ENCODE results near the gene PRXL2A.
A peak's percentile ranks its signal among the peaks of the same experiment; 100 is the strongest.
"Not testable (repeated sequence)": the region's sequence is repeated elsewhere in the genome, so short reads cannot be mapped to it uniquely, and the experiment has no call there.

Gene PRXL2A

DNA sequence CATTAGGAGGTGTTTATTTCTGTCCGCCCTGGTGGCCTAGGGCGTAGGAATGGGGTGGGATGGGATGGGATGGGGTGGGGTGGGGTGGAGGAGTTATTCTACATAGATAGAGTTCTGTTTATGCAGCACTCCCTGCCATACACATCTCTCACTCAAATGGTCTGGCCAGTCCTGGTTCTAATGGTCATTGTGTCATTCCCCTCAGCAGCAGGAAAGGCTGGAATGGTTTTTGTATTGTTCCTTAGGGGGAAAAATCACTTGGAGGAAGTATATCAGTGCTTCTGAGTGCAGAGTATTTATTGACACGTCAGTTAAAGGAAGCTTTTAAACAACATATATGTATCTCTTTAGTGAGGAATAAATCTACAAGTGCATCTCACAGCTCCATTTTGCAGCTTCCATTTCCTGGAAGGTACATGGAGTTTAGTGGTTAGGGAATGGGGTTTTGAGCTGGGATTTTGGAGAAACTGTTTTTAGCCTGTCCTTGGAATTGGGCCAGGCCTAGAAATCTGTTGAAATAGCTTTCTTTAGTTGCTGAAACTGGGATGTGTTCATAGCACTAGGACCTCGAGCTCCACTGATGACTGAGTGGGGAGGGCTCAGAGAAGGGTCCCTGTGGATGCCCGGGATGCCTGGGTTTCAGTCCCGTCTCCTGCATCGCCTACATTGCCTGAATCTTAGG lies 54.1 kb downstream of the PRXL2A start:
- DNase-seq: peak; percentile 64

DNA sequence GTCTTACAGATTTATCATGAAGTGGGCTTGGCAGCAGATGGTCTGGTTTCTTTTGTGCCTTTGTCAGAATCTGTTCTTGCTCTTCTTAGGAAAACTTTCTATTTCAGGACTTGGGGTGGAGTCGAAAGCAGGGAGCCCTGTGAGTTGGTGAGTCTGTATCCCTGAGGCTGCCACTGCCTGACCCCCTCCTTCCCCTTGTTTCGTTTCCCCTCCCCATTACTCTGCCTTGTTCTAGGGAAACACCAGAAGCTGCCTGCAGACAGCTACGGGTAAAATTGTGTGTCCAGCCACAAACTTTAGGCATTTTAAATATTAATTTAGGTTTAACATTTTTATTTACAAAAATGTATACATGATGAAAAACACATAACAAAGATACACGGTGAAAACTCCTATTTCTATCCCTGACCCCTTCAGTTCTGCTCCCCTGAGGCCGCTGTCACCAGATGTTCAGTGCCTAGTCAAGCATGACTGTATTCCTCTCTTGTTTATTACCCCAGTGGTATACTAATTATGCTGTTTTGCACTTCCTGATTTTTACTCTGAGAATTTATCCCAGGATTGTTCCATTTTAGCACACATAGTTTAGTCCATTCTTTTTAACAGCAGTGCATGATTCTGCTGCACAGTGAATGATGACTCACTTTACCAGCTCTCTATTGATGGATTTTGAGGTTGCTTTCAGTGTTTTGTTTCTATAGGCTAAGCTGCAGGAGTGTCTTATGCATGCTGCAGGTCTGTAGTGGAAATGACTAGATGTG lies 54.8 kb downstream of the PRXL2A start:
- peak; percentile 72 for DNase-seq

DNA sequence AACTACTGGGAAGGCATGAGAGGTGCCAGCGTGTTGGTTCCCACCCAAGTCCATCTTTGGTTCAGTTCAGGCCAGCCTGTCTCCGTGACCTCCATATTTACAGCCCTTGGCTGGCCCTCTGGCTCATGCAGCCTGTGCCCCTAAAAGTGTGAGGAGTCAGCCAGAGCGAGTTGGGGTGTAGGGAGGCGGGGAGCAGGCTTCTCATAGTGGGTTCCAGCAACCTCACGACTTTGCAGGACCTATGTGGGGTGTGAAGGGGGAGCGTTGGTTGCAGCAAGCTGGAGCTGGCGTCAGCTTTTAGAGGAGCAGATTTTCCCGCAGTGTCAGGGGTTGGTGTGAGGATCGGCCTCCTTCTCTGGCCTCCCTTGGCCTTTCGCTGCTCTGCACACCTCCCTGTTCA lies 55.5 kb downstream of the PRXL2A start:
- DNase-seq: no peak

DNA sequence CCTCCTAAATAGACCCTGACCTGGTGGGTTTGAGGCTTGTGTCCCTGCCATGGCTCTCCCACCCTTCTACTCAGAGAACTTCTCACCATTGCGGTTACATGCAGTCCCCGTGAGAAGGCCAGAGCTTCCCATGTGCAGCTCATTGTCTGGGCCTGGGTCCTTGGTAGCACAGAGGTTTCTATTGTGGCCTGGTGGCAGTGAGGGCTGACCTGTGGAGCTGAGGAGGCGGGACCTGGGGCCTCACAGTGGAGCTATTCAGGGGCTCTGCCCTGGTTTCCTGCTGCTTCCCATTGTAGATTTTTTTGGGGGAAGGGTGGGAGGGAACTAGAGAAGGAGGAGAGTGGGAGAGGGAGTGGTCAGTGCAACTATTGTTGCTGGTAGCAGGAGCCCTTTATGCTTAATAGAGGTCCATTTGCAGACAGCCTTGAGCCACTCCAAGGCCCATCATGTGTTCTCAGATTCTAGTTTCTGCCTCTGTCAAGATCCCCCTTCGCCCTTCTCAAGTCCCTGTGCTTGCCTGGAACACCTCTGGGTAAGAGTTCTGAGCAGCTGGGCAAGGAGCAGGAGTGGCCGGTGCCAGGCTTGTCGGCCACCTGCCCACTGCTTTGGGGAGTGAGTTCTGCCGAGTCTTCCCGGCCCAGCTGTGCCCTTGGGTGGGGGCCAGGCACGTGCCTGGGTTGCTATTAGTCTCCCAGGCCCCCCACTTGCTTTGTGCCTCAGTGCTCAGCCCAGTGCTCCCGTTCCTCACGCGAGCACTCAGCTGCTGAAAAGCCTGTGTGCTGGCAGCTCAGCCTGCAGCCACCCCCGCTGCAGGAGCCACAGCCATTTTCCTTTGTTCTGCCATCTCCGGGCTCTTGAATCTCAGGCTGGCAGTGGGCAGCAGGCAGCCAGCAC lies 56.5 kb downstream of the PRXL2A start:
- no peak for DNase-seq

DNA sequence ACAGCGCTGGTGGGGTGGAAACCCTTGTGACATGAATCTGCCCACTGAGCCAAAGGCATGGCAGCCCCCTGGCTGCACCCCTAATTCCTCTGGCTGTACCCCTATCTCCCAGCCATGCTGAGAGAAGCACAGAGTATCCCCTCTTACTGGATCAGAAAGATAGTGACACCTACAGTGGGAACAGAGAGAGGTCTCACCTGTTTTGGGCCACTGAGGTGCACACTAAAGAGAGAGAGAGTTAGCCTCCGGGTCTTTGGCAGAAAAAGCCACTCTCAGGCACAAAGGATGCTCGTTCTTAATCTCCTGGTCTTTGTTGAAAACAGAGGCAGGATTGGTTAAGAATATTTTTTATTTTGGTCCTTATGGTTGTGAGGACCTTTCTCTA lies 57.1 kb downstream of the PRXL2A start:
- no peak for DNase-seq

DNA sequence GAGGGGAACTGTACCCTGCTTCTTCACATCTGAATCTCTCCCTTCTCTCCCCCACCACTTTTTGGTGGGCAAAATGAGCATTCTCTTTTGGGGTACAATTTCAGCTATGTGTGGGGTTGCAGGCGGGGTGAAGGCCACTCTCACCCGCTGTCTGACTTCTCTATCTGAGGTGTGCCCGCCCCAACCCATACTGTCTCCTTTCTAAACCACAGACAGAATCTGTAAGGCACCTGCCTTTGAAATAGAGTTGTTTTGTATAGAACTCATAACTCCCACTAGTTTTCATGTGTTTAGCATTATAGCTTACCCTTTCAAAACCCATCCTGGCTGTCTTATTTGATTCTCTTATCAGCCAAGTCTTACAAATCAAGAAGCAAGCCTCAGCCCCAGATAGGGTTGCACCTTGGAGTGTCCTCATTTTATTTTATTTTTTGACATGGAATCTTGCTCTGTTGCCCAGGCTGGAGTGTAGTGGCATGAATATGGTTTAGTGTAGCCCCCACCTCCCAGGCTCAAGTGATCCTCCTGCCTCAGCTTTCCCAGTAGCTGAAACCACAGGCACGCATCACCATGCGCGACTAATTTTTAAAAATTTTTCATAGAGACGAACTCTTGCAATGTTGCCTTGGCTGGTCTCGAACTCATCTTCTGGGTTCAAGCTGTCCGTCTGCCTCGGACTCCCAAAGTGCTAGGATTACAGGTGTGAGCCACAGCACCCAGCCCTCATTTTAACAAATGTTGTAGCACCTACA lies 57.7 kb downstream of the PRXL2A start:
- DNase-seq: no peak

DNA sequence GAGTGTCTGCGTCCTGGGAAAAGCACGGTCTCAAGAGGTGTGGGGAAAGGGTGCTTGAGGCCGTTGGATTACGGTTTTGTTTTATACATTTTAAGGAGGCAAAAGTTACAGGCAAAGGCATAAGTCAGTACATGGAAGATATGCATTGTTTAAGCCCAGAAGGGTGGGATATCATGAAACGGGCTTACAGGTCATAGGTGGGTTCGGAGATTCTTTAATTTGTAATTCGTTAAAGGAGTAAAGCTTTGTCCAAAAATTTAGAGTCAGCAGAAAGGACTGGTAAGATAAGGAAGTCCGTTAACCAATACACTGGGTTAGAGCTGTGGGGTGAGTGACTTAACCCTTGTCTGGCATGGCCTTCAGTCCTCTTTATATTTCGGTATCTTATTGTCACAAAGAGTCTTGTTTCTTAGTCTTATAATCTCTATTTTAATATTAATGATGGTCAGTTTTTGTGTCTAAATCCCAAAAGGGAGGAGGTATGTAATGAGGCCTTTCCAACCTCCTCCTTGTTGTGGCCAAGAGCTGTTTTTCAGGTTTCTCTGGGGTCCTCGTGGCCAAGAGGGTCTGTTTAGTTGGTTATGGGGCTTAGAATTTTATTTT lies 58.5 kb downstream of the PRXL2A start:
- no peak for DNase-seq

DNA sequence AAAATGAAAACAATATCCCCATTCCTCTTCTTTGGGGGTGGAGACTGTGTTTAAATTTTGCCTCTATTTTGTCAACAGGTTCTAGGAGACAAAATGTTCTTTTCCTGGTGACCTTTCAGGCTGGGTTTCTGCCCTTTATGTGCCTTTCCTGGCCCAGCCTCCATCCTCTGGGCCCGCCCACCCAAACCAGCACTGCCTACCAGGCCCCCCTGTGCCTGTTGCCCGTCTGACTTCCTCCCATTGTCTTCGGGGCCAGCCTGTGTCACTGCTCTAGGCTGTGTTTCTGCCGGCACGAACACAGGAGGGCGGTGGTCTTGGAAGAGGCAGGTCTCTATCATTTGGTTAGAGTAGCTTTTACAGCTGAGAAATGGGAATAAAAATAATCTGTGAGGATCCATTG lies 59.7 kb downstream of the PRXL2A start:
- no peak for DNase-seq

DNA sequence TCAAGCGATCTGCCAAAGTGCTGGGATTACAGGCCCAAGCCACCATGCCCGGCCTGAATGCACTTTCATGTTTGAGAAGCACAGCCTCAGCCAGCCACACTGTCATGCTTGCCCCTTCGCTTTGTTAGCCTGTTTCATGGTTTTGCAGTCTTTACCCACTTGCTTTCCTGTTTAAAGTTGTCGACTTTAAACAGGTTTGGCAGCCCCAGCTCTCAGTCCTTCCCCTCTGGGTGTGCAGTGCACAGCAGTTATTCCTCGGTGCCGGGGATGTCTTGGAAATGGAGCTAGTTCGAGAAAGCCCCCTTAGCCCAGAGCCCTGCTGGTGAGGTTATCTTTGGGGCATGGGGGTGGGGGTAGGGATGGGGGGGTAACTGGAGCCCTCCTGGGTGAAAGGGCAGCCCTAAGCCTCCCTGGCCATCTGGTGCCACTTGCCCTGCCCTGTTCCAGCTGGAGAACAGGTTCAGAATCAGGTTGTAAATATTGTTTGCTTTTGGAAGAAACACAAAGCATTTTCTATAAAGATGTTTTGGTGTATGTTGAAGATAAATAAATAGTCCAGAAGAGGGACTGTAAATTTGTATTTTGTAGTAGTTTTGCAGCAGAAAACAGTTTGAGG lies 60.6 kb downstream of the PRXL2A start:
- DNase-seq: no peak

DNA sequence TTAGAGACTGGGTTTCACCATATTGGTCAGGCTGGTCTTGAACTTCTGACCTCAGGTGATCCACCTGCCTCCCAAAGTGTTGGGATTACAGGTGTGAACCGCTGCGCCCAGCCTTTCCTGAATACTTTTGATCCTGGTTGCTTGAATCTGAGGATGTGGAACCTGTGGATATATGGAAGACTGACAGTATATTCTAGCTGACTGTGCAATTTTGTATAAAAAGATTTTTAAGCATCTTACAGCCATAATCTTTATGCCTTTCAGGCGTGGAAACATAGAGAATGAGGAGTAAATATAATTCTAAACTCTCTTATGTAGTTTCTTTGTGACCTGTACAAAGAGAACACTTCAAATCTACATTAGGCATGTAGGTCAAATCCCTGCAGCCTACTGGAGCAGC lies 61.9 kb downstream of the PRXL2A start:
- no peak for DNase-seq

DNA sequence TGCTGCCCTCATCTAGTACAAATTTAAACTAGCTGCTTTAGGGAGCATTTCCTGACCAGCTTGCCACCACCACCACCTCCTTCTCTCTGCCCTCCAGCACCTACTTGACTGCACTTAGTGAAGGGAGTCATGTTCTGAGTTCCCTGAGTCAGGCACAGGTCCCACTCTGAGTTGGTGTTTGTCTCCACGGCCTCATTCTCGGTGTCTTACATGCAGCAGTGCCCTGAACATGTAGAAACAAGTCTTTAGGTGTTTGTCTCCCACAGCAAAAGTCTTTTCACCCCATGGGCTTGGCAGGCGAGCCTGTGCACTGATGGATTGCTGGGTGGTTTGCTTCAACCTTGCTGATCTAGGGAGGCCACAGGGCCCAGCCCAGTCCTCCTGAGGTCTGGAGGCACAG lies 62.6 kb downstream of the PRXL2A start:
- no peak for DNase-seq

DNA sequence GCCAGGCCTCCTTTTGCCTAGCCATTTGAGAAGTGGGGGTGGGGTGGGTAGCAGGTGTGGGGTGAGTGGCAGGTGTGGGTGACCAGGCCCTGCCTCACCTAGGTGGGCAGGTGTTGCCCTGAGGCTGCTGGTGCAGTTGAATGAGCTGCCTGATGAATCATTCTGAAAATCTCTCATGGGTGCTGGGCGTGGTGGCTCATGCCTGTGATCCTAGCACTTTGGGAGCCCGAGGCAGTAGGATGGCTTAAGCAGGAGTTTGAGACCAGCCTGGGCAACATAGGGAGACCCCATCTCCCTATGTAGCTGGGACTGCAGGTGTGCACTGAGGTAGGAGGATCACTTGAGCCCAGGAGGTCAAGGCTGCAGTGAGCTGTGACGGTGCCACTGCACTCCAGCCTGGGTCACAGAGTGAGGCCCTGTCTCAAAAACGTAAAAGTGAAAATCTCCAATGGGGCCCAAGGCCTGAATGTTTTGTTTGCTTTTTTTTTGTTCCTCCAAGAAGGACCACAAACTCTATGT lies 63.4 kb downstream of the PRXL2A start:
- no peak for DNase-seq

DNA sequence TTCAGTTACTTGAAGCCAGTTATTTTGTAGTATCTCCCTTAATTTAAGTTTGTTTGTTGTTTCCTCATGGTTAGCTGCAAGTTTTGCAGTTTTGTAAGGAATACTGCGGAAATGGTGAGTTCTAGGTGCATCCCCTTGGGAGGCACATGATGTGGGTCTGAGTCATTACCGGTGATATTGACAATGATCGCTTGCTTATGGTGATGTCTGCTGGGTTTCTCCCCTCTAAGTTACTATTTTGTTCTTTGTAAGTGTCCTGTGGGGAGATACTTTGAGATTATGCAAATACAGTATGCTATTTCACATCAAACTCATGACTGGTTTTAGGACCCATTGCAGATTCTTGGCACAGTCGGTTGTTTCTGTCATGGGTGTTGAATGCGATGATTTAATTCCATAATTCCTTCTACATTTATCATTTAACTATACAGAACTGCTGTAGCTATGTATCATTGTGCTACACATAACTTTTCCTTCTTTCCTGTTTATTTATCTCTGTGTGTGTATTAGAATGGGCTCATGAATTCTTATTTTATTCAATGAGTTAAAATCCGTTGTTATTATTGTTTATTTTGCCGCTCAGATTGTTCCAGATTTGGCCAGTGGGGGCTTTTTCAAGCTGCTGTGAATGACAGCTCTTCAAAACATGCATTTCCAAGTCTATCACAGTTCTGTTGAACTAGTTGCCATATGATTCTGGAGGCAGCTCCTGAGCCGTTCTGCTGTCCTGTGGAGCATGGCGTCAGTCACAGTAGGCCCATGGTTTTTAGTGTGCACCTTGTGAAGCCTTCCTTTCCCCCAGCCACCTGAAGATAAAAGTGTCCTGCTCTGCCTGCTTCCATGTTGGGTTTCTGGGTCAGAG lies 64.1 kb downstream of the PRXL2A start:
- DNase-seq: peak; percentile 84

DNA sequence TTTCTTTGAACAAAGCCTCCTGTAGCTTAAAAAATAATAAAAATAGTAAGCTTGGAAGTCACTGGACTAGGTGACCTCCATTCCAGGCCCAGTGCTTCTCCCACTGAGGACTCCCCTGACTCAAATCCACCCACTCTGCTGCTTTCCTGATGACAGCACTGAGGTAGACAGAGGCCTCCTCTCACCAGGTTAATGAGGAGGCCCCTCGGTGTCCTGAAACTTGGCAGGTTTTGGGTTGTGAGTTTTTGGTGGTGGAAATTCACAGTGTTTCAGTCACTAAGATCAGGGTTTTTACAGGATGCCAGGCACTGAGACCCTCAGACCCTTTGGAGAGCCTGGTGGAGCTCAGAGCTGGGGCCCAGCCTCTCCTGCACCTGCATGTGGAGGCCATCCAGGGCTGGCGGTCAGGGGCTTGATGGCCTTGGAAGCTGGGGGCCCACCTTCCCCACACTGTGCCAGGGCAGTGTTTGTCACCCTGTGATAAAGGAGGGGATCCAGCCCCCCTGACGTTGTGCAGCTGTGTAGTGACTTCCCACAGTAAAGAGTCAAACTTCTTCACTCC lies 64.8 kb downstream of the PRXL2A start:
- no peak for DNase-seq

DNA sequence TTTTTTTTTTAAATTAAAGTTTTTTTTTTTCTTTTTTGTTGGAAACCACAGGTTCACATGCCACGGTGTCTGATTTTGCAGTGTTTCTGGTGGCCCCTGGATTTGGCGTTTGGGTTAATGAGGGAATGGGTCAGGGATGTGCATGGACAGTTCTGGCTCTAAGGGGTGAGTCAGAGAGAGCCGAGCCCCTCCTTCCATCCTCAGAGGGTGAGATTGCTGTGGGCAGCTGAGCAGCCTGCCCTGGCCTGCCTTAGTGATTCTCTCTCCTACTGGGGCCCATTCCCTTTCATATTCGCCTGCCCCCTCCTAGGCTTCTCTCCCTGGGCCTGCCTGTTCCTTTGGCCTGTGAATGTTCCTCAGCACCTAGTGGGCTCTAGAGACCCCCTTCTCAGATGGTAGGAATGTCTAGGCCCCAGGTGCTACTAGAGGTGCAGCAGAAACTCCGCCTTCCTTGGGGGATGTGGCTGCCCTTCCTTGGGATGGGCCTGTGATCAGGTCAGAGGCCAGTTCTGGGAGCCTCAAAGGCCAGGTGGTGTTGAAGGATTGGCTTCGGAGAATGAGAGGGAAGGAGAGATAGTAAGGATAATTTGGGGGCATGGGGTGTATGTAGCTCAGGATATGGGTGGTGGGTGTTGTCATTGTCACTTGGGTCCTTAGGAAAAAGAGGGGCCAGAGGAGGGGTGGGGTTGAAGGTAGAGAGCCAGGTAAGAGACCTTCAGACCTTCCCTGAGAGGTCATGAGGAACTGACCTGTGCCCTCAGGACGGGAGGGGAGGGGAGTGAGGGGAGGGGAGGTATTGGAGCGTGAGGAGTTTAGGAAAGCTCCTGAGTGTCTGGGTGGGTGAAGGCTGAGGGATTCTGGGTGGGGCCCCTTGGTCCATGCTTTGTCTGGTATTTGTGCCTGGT lies 65.6 kb downstream of the PRXL2A start:
- DNase-seq: peak; percentile 25

DNA sequence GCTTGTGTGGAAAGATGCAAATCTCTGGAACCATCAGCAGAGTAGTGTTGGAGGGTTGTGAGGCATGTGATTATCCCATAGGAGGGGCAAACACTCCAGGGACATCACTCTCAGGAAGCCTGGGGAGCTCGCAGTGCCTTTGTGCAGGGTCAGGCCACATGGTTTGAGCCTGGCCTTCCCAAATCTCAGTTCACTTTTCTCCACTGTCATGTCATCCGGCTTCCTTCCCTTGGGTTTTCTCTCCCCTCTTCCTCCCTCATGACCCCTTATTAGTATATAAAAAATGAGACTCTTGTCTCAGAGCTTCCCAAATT lies 66.2 kb downstream of the PRXL2A start:
- DNase-seq: no peak

DNA sequence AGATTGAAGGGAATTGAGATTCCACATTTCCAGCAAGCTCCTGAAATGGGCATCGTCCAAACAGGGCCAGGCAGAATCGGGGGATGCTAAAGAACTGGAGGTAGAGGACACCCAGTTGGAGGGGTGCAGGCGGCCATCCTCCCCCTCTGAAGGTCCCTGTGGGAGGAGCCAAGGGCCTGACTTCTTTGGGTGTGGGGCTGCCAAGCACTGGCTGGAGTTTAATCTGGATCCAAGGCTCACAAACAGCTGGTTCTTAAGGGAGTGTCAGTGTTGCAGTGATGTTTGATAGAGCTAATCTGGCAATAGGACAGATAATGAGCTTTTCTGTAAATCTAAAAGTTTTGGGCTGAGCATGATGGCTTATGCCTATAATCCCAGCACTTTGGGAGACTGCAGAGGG lies 66.6 kb downstream of the PRXL2A start:
- no peak for DNase-seq

DNA sequence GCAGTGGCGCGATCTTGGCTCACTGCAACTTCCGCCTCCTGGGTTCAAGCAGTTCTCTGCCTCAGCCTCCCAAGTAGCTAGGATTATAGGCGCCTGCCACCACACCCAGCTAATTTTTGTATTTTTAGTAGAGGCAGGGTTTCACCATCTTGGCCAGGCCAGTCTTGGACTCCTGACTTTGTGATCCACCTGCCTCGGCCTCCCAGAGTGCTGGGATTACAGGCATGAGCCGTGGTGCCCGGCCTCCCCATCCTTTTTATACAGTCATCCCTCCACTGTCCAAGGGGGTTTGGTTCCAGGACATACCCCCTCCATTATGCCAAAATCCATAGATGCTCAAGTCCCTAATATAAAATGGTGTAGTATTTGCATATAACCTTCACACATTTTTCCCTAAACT lies 67.3 kb downstream of the PRXL2A start:
- not testable (repeated sequence) for DNase-seq

DNA sequence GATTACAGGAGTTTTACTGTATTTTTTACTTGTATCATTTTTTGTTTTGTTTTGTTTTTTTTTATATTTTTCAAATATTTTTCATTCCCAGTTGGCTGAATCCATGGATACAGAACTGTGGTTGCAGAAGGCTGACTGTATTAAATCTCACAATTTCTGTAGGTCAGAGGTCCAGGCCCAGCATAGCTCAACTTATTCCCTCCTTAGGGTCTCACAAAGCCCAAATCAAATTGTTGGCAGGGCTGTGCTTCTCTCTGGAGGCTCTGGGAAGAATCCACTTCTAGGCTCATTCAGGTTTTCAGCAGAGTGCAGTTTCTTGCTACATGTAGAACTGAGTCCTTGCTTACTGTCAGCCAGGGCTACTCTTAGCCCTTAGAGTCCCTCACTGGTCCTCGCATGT lies 68.3 kb downstream of the PRXL2A start:
- DNase-seq: no peak

Measured in fibroblast of skin of abdomen (primary cell).